ENCODE data around the gene ZG16. TPM values are rescaled to one million over a fixed set of nuclear protein-coding genes. Genes with fewer than 3 reads are reported as not detected.

Gene ZG16
- total and polyA plus RNA-seq, 7 experiments from 2014 or later = not detected

- H3K36me3 ChIP-seq (ENCODE audit: control insufficient read depth in 2 of 3, insufficient read depth in 3 of 3, low read length in 3 of 3) = peaks cover 0 to 25% (median 8%) of the 10 kb centered on the region in 3 experiments
- H3K9me3 ChIP-seq (ENCODE audit: control insufficient read depth in 2 of 3, low read length in 3 of 3) = no peaks in the 10 kb centered on the region
- H3K27ac ChIP-seq (ENCODE audit: low read depth, low read length) = peak overlapping the region; percentile 79
- Mint-ChIP-seq H3K27me3 (peaks cover 0 to 11% (median 0%) of the 10 kb centered on the region in 5 donors), H3K36me3 (peaks cover 0 to 41% (median 3%) of the 10 kb centered on the region in 5 donors), H3K9me3 (peaks cover 0 to 1% (median 0%) of the 10 kb centered on the region in 11 donors), H3K4me1 (peaks cover 36 to 57% (median 49%) of the 10 kb centered on the region in 7 donors), H3K27ac (peak overlapping the region; percentile 92 to 99 (median 97)), H3K4me3 (peak overlapping the region; percentile 85 to 99 (median 95))
- POLR2A ChIA-PET = interaction anchor here (0.5 to 6.5 kb wide), 30 partner anchors 10 to 259 kb away, joined by 3 to 109 read pairs (median 7); partner anchors contain the start of genes ALDOA, C16orf54, CDIPT and HIRIP3
- peak in 6 of 9 donors; percentile 41 to 73 (median 51) for DNase-seq
- H3K4me3 ChIP-seq (ENCODE audit: low read length) = peak overlapping the region; percentile 54
- no peaks in the 10 kb centered on the region for H3K27me3 ChIP-seq (ENCODE audit: control insufficient read depth in 2 of 2, insufficient read depth in 2 of 2, low read length in 2 of 2)
- intact Hi-C loops (cut with micrococcal nuclease) = loop anchor here (1.0 to 10.0 kb wide), 8 partner anchors 60 to 1115 kb away; partner anchors contain the start of genes ALDOA (in 1 of the 2), C16orf54 (in 1 of the 2), FBRS (in 1 of the 2) and FBXL19 (in 1 of the 2)
- ATAC-seq = no peak
- H3K4me1 ChIP-seq (ENCODE audit: control insufficient read depth in 2 of 2, insufficient read depth in 2 of 2, low read length in 2 of 2) = peaks cover 40 to 45% of the 10 kb centered on the region in 2 donors
- CTCF ChIA-PET = interaction anchor here (0.8 to 3.2 kb wide), 15 partner anchors 9 to 198 kb away, joined by 3 to 53 read pairs (median 4); partner anchors contain the start of genes KIF22 and PAGR1
Observed at GRCh38 chr16:29806641-29807425, 28.8 kb downstream of the ZG16 start.

DNA sequence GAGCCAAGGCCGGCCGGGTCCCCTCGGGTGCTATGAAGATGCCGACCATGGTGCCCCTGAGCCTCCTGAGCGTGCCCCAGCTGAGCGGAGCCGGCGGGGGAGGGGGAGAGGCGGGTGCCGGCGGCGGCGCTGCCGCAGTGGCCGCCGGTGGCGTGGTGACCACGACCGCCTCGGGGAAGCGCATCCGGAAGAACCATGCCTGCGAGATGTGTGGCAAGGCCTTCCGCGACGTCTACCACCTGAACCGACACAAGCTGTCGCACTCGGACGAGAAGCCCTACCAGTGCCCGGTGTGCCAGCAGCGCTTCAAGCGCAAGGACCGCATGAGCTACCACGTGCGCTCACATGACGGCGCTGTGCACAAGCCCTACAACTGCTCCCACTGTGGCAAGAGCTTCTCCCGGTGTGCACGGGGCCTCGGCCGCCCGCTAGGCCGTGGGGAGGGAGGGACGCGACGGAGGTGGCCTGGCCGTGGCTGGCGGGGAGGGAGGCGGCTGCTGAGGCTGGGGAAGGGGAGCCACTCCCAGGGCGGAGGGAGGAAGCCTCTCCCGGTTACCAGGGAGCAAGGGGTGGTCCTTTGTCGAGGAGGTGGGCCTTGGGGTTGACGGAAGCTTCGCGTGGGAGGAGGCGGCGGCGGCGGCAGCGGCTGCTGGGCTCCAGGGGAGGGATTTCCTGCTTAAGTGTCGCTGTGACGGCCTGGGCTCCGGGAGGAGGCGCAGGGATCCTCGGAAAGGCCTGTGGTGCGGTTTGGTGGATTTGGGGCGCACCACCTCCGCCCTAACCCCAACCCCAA, 29.6 kb downstream of the ZG16 start:
- Histone ChIP-seq H3K27me3 (ENCODE audit: control insufficient read depth in 2 of 2, insufficient read depth in 2 of 2, low read length in 2 of 2) (no peaks in the 10 kb centered on the region), H3K27ac (ENCODE audit: low read depth, low read length) (peak overlapping the region; percentile 79), H3K4me1 (ENCODE audit: control insufficient read depth in 2 of 2, insufficient read depth in 2 of 2, low read length in 2 of 2) (peaks cover 40 to 49% of the 10 kb centered on the region in 2 donors), H3K36me3 (ENCODE audit: control insufficient read depth in 2 of 3, insufficient read depth in 3 of 3, low read length in 3 of 3) (peaks cover 0 to 21% (median 8%) of the 10 kb centered on the region in 3 experiments), H3K9me3 (ENCODE audit: control insufficient read depth in 2 of 3, low read length in 3 of 3) (no peaks in the 10 kb centered on the region), H3K4me3 (ENCODE audit: low read length) (peak overlapping the region; percentile 54)
- POLR2A ChIA-PET = interaction anchor here (0.5 to 6.5 kb wide), 35 partner anchors 10 to 889 kb away, joined by 3 to 109 read pairs (median 6); partner anchors contain the start of genes ALDOA, C16orf54, CDIPT and CORO1A
- H3K4me1 Mint-ChIP-seq = peaks cover 36 to 62% (median 54%) of the 10 kb centered on the region in 7 donors
- peaks cover 0 to 41% (median 3%) of the 10 kb centered on the region in 5 donors for H3K36me3 Mint-ChIP-seq
- intact Hi-C loops (cut with micrococcal nuclease) = loop anchor here (1.0 to 10.0 kb wide), 11 partner anchors 9 to 1115 kb away; partner anchors contain the start of genes ALDOA (in 1 of the 2), C16orf54 (in 1 of the 2), FBRS (in 1 of the 2) and FBXL19 (in 1 of the 2)
- peak; percentile 71 to 91 (median 89) for DNase-seq
- H3K4me3 Mint-ChIP-seq = peak overlapping the region; percentile 85 to 99 (median 95)
- CTCF ChIA-PET = interaction anchor here (0.6 to 3.2 kb wide), 20 partner anchors 9 to 984 kb away, joined by 3 to 53 read pairs (median 4); partner anchors contain the start of genes KIF22 and PAGR1
- ATAC-seq = peak; percentile 55
- H3K9me3 Mint-ChIP-seq = peaks cover 0 to 1% (median 0%) of the 10 kb centered on the region in 11 donors
- H3K27me3 Mint-ChIP-seq = peaks cover 0 to 17% (median 0%) of the 10 kb centered on the region in 5 donors
- H3K27ac Mint-ChIP-seq = peak overlapping the region; percentile 92 to 99 (median 97)

GRCh38 chr16:29808219-29808900, 30.3 kb downstream of the ZG16 start:
- H3K9me3 ChIP-seq (ENCODE audit: control insufficient read depth in 2 of 3, low read length in 3 of 3) = no peaks in the 10 kb centered on the region
- H3K27ac ChIP-seq (ENCODE audit: low read depth, low read length) = peak overlapping the region; percentile 79
- Mint-ChIP-seq H3K27ac (peak overlapping the region; percentile 92 to 99 (median 97)), H3K4me3 (peak overlapping the region; percentile 85 to 99 (median 95)), H3K4me1 (peaks cover 35 to 66% (median 55%) of the 10 kb centered on the region in 7 donors), H3K27me3 (peaks cover 0 to 20% (median 0%) of the 10 kb centered on the region in 5 donors), H3K9me3 (peaks cover 0 to 1% (median 0%) of the 10 kb centered on the region in 11 donors), H3K36me3 (peaks cover 0 to 40% (median 3%) of the 10 kb centered on the region in 5 donors)
- H3K4me1 ChIP-seq (ENCODE audit: control insufficient read depth in 2 of 2, insufficient read depth in 2 of 2, low read length in 2 of 2) = peaks cover 40 to 52% of the 10 kb centered on the region in 2 donors
- ATAC-seq = no peak
- peaks cover 0 to 14% (median 8%) of the 10 kb centered on the region in 3 experiments for H3K36me3 ChIP-seq (ENCODE audit: control insufficient read depth in 2 of 3, insufficient read depth in 3 of 3, low read length in 3 of 3)
- ChIA-PET POLR2A (interaction anchor here (0.5 to 6.5 kb wide), 35 partner anchors 10 to 889 kb away, joined by 3 to 109 read pairs (median 6); partner anchors contain the start of genes ALDOA, C16orf54, CDIPT and CORO1A), CTCF (interaction anchor here (0.5 to 3.2 kb wide), 21 partner anchors 8 to 985 kb away, joined by 3 to 53 read pairs (median 4); partner anchors contain the start of genes KIF22 and PAGR1)
- DNase-seq = peak in 1 of 9 donors; percentile 47
- peak overlapping the region; percentile 54 for H3K4me3 ChIP-seq (ENCODE audit: low read length)
- intact Hi-C loops (cut with micrococcal nuclease) = loop anchor here (1.0 to 10.0 kb wide), 11 partner anchors 8 to 1114 kb away; partner anchors contain the start of genes ALDOA (in 1 of the 2), C16orf54 (in 1 of the 2), FBRS (in 1 of the 2) and FBXL19 (in 1 of the 2)
- H3K27me3 ChIP-seq (ENCODE audit: control insufficient read depth in 2 of 2, insufficient read depth in 2 of 2, low read length in 2 of 2) = no peaks in the 10 kb centered on the region

- H3K36me3 ChIP-seq (ENCODE audit: control insufficient read depth in 2 of 3, insufficient read depth in 3 of 3, low read length in 3 of 3) = peaks cover 0 to 14% (median 8%) of the 10 kb centered on the region in 3 experiments
- Mint-ChIP-seq H3K4me1 (peaks cover 30 to 62% (median 52%) of the 10 kb centered on the region in 7 donors), H3K27me3 (peaks cover 0 to 22% (median 0%) of the 10 kb centered on the region in 5 donors), H3K4me3 (peak overlapping the region; percentile 85 to 99 (median 95)), H3K36me3 (peaks cover 0 to 33% (median 3%) of the 10 kb centered on the region in 5 donors), H3K9me3 (peaks cover 0 to 1% (median 0%) of the 10 kb centered on the region in 11 donors), H3K27ac (peak overlapping the region; percentile 92 to 99 (median 97))
- no peak for DNase-seq
- H3K4me1 ChIP-seq (ENCODE audit: control insufficient read depth in 2 of 2, insufficient read depth in 2 of 2, low read length in 2 of 2) = peaks cover 36 to 49% of the 10 kb centered on the region in 2 donors
- no peak for ATAC-seq
- peak overlapping the region; percentile 54 for H3K4me3 ChIP-seq (ENCODE audit: low read length)
- no peaks in the 10 kb centered on the region for H3K27me3 ChIP-seq (ENCODE audit: control insufficient read depth in 2 of 2, insufficient read depth in 2 of 2, low read length in 2 of 2)
- peak overlapping the region; percentile 79 for H3K27ac ChIP-seq (ENCODE audit: low read depth, low read length)
- no peaks in the 10 kb centered on the region for H3K9me3 ChIP-seq (ENCODE audit: control insufficient read depth in 2 of 3, low read length in 3 of 3)
- intact Hi-C loops (cut with micrococcal nuclease) = loop anchor here (2.0 to 10.0 kb wide), 8 partner anchors 62 to 1113 kb away; partner anchors contain the start of genes ALDOA (in 1 of the 2), C16orf54 (in 1 of the 2), FBRS (in 1 of the 2) and FBXL19 (in 1 of the 2)
- CTCF ChIA-PET = interaction anchor here (0.5 to 3.2 kb wide), 10 partner anchors 7 to 215 kb away, joined by 3 to 53 read pairs (median 4); partner anchors contain the start of genes MVP and PAGR1
- POLR2A ChIA-PET = interaction anchor here (0.5 to 6.5 kb wide), 16 partner anchors 9 to 371 kb away, joined by 4 to 109 read pairs (median 10); partner anchors contain the start of genes ALDOA, C16orf54, CDIPT and KIF22
Observed at GRCh38 chr16:29809031-29809747, 31.1 kb downstream of the ZG16 start.

Measured in naive thymus-derived CD4-positive, alpha-beta T cell (primary cell).